Lower lobe of right lung (tissue), 2 donors: ENCODE data around the gene SRPK2. TPM values are rescaled to one million over a fixed set of nuclear protein-coding genes. Genes with fewer than 3 reads are reported as not detected.

Source experiments
- ATAC-seq, 2 donors: fragments of 200-7000 bp; cut with Tn5 transposase; one replicate each; pipeline ENCODE4 v1.9.1; 2020 to 2022; ENCODE audit warnings: mild to moderate bottlenecking in 2 of 2, moderate library complexity in 2 of 2
- DNase-seq: peaks from one replicate; pipeline ENCODE4 v3.0.0-alpha.2; 2020
- H3K27ac ChIP-seq: fragments of 200-600 bp; one replicate; pipeline ENCODE4 v1.8.0; 2022
- H3K27me3 ChIP-seq: fragments of 200-600 bp; one replicate; pipeline ENCODE4 v1.8.0; 2022; ENCODE audit warnings: low read depth
- H3K36me3 ChIP-seq: fragments of 200-600 bp; one replicate; pipeline ENCODE4 v1.8.0; 2022; ENCODE audit warnings: mild to moderate bottlenecking
- H3K4me1 ChIP-seq: fragments of 200-600 bp; one replicate; pipeline ENCODE4 v1.8.0; 2022
- H3K4me3 ChIP-seq: fragments of 200-600 bp; one replicate; pipeline ENCODE4 v1.8.0; 2022; ENCODE audit warnings: mild to moderate bottlenecking
- H3K9me3 ChIP-seq: fragments of 200-600 bp; one replicate; pipeline ENCODE4 v1.8.0; 2022
- CTCF ChIP-seq: fragments of 200-600 bp; IDR thresholded peaks from one replicate; pipeline ENCODE4 v1.8.0; 2022; ENCODE audit warnings: antibody characterized with exemption, mild to moderate bottlenecking
- intact Hi-C: fragments of 100-400 bp; cut with DNase I; formaldehyde crosslinking; loops from one replicate; pipeline ENCODE4 v1.11.0; 2022
- total RNA-seq: library from RNA; stranded (reverse); fragmentation: NEBNext Ultra II Directional; extraction: Animal tissue kit (Norgen Biotek cat#: 25700); gene quantifications from one replicate; pipeline ENCODE4 v1.2.1, GENCODE V29; 2021
- donor health status: DM: no; HTN: yes; CAD: no; lungs with severe emphysema.

SRPK2 gene
- total RNA-seq, 1 donor from 2014 or later = 43.2 TPM

GRCh38 chr7:105139381-105139780 is 249.3 kb downstream of the SRPK2 start:
- no peak overlapping the region for H3K4me3 ChIP-seq
- no peak overlapping the region for H3K27ac ChIP-seq
- no peaks in the 10 kb centered on the region for H3K9me3 ChIP-seq
- DNase-seq (no peak), ATAC-seq (no peak)
- no peaks in the 10 kb centered on the region for H3K27me3 ChIP-seq
- H3K4me1 ChIP-seq = no peaks in the 10 kb centered on the region
- intact Hi-C loops = no loop called here
- H3K36me3 ChIP-seq = peaks cover 46% of the 10 kb centered on the region
- no peak for TF ChIP-seq CTCF

- no peak for TF ChIP-seq CTCF
- no peak overlapping the region for H3K27ac ChIP-seq
- H3K4me1 ChIP-seq = no peaks in the 10 kb centered on the region
- no peaks in the 10 kb centered on the region for H3K9me3 ChIP-seq
- intact Hi-C loops = no loop called here
- DNase-seq = no peak
- no peaks in the 10 kb centered on the region for H3K27me3 ChIP-seq
- ATAC-seq = no peak
- H3K4me3 ChIP-seq = no peak overlapping the region
- H3K36me3 ChIP-seq = peaks cover 49% of the 10 kb centered on the region
These were observed 250.8 kb downstream of the SRPK2 start for GRCh38 chr7:105137898-105138297.

GRCh38 chr7:105136221-105136620 is 252.5 kb downstream of the SRPK2 start:
- Histone ChIP-seq H3K4me3 (no peak overlapping the region), H3K27me3 (no peaks in the 10 kb centered on the region), H3K27ac (no peak overlapping the region), H3K36me3 (peaks cover 51% of the 10 kb centered on the region), H3K9me3 (no peaks in the 10 kb centered on the region), H3K4me1 (no peaks in the 10 kb centered on the region)
- intact Hi-C loops = no loop called here
- no peak for ATAC-seq
- no peak for DNase-seq
- TF ChIP-seq CTCF = no peak

GRCh38 chr7:105133986-105134655 is 254.6 kb downstream of the SRPK2 start:
- H3K36me3 ChIP-seq = peaks cover 60% of the 10 kb centered on the region
- H3K9me3 ChIP-seq = no peaks in the 10 kb centered on the region
- no peak for ATAC-seq
- H3K27me3 ChIP-seq = no peaks in the 10 kb centered on the region
- H3K4me1 ChIP-seq = no peaks in the 10 kb centered on the region
- intact Hi-C loops = no loop called here
- DNase-seq = no peak
- H3K4me3 ChIP-seq = no peak overlapping the region
- no peak for TF ChIP-seq CTCF
- no peak overlapping the region for H3K27ac ChIP-seq

GRCh38 chr7:105133358-105133757 is 255.4 kb downstream of the SRPK2 start:
- intact Hi-C loops = no loop called here
- ATAC-seq (no peak), DNase-seq (no peak)
- no peaks in the 10 kb centered on the region for H3K27me3 ChIP-seq
- no peak overlapping the region for H3K27ac ChIP-seq
- TF ChIP-seq CTCF = no peak
- no peaks in the 10 kb centered on the region for H3K4me1 ChIP-seq
- peaks cover 52% of the 10 kb centered on the region for H3K36me3 ChIP-seq
- H3K4me3 ChIP-seq = no peak overlapping the region
- no peaks in the 10 kb centered on the region for H3K9me3 ChIP-seq
